HepG2 (cell line): ENCODE results near the gene CYP27B1. TPM values are rescaled to one million over a fixed set of nuclear protein-coding genes. Genes with fewer than 3 reads are reported as not detected.

ENCODE experiments used
- ATAC-seq: fragments of 200-7000 bp; cut with Tn5 transposase; 3 replicates; pipeline ENCODE4 v1.9.1; 2020; ENCODE audit warnings: mild to moderate bottlenecking, moderate library complexity
- BruUV-seq: library from RNA; stranded (reverse); fragments of 400-500 nt; replicated peaks from 2 replicates; lab custom pipeline; 2021; lab: Mats Ljungman, UMichigan
- CTCF ChIA-PET: fragments of 300-600 bp; formaldehyde crosslinking; extraction: SDS; loops from one replicate; lab custom pipeline; 2021; ENCODE audit warnings: low total read pairs, inconsistent platforms, low intra/inter-chr PET ratio; lab: Yijun Ruan, JAX
- POLR2A ChIA-PET: fragments of 350-600 bp; sonication (Branson Sonifier 250); formaldehyde crosslinking; loops from one replicate; lab custom pipeline; 2020; ENCODE audit warnings: antibody characterized with exemption, inconsistent platforms; lab: Yijun Ruan, JAX
- DNase-seq: peaks from one replicate; pipeline ENCODE4 v3.0.0-alpha.2; 2015; ENCODE audit warnings: low spot score
- FAIRE-seq: peaks from 3 replicates; lab custom pipeline; 2011; peaks lifted over from hg19 to GRCh38; lab: Jason Lieb, UNC
- H2AFZ ChIP-seq: one replicate; pipeline ENCODE4 v1.6.1; 2011; ENCODE audit warnings: low read length, inconsistent platforms
- H3K27ac ChIP-seq: fragments of 300-600 bp; 3 replicates; pipeline ENCODE4 v1.8.0; 2011; ENCODE audit warnings: mixed run types, mild to moderate bottlenecking, mixed read lengths, low read length, inconsistent platforms; ENCODE audit not compliant: insufficient read depth; ENCODE audit errors: extremely low read length
- H3K27me3 ChIP-seq, 2 experiments: fragments of 200-600 bp in 1 of 2; 2 replicates in 1 of 2; 3 replicates in 1 of 2; pipeline versions ENCODE4 v1.6.0 to v1.8.0; 2011; ENCODE audit warnings: low read length in 2 of 2, mild to moderate bottlenecking in 2 of 2, moderate library complexity in 2 of 2, inconsistent platforms in 1 of 2; ENCODE audit not compliant: insufficient read depth in 2 of 2, control insufficient read depth in 1 of 2
- H3K36me3 ChIP-seq, 2 experiments: fragments of 200-600 bp in 1 of 2; replicated peaks in 1 of 2; 2 replicates in 1 of 2; 3 replicates in 1 of 2; pipeline versions ENCODE4 v1.5.1 to v1.8.0; 2011; ENCODE audit warnings: low read length in 2 of 2, inconsistent platforms in 1 of 2; ENCODE audit not compliant: insufficient read depth in 2 of 2, control insufficient read depth in 1 of 2
- H3K4me1 ChIP-seq: 2 replicates; pipeline ENCODE4 v1.5.1; 2012; ENCODE audit warnings: low read length, inconsistent platforms; ENCODE audit not compliant: insufficient read depth
- H3K4me2 ChIP-seq: 2 replicates; pipeline ENCODE4 v1.6.0; 2011; ENCODE audit warnings: low read depth, low read length, inconsistent platforms
- H3K4me3 ChIP-seq, 3 experiments: fragments of 200-600 bp in 1 of 3; sonication (generic), shearing (Covaris generic) in 1 of 3; replicated peaks in 1 of 3; 2 replicates each; pipeline ENCODE4 v1.5.1; 2011 to 2016; ENCODE audit warnings: low read length in 3 of 3, inconsistent platforms in 2 of 3, low read depth in 2 of 3, mild to moderate bottlenecking in 2 of 3, control low read depth in 1 of 3, mixed read lengths in 1 of 3; ENCODE audit not compliant: insufficient read depth in 1 of 3
- H3K79me2 ChIP-seq: one replicate; pipeline ENCODE4 v1.6.1; 2011; ENCODE audit warnings: low read length, inconsistent platforms; ENCODE audit not compliant: insufficient read depth
- H3K9ac ChIP-seq: 2 replicates; pipeline ENCODE4 v1.6.0; 2011; ENCODE audit warnings: mild to moderate bottlenecking, low read depth, low read length, inconsistent platforms; ENCODE audit not compliant: insufficient read depth
- H3K9me3 ChIP-seq: 2 replicates; pipeline ENCODE4 v1.5.1; 2012; ENCODE audit warnings: mild to moderate bottlenecking, low read length
- H4K20me1 ChIP-seq: 2 replicates; pipeline ENCODE4 v1.6.0; 2011; ENCODE audit warnings: inconsistent platforms, mild to moderate bottlenecking, low read length, moderate library complexity; ENCODE audit not compliant: insufficient read depth
- CEBPB ChIP-seq: IDR thresholded peaks from 2 replicates; pipeline ENCODE4 v1.6.1; 2011; ENCODE audit warnings: low read depth, low read length, improper control_type of control experiment, borderline replicate concordance
- ETV6 ChIP-seq: sonication (generic); formaldehyde crosslinking; conservative IDR thresholded peaks from 2 replicates; pipeline ENCODE4 v1.4.0; 2020; ENCODE audit warnings: missing genetic modification reagents
- HNRNPH1 ChIP-seq: fragments of 200-400 bp; formaldehyde crosslinking; optimal IDR thresholded peaks from 2 replicates; pipeline ENCODE3; 2017; ENCODE audit warnings: mild to moderate bottlenecking, low read depth, low read length
- IRF2 ChIP-seq: IDR thresholded peaks from 2 replicates; pipeline ENCODE4 v1.6.1; 2018; ENCODE audit warnings: missing genetic modification reagents, missing compliant biosample characterization
- PRPF4 ChIP-seq: fragments of 200-400 bp; formaldehyde crosslinking; IDR thresholded peaks from 2 replicates; pipeline ENCODE4 v1.6.1; 2016; ENCODE audit warnings: low read length, low read depth; ENCODE audit not compliant: poor library complexity, severe bottlenecking
- RAD51 ChIP-seq: fragments of 450-650 bp; IDR thresholded peaks from 2 replicates; pipeline ENCODE4 v1.6.1; 2016; ENCODE audit warnings: borderline replicate concordance
- RXRB ChIP-seq: IDR thresholded peaks from 2 replicates; pipeline ENCODE4 v1.6.1; 2016; ENCODE audit warnings: borderline replicate concordance, missing genetic modification reagents, missing compliant biosample characterization
- ZNF44 ChIP-seq: sonication (generic); formaldehyde crosslinking; IDR thresholded peaks from 2 replicates; pipeline ENCODE4 v1.5.1; 2020; ENCODE audit warnings: mild to moderate bottlenecking, missing genetic modification reagents
- WGBS: methylation state at CpG from one replicate; pipeline ENCODE4 v1.1.6; 2017; ENCODE audit warnings: low lambda C conversion rate; 5-methylcytosine and 5-hydroxymethylcytosine counted together
- in situ Hi-C: cut with HindIII; loops from 2 replicates; pipeline ENCODE4 v1.10.0; 2017; ENCODE audit warnings: low pct_unique_long_range_greater_than_20kb; ENCODE audit not compliant: extremely low pct_ligation_motif_present
- intact Hi-C: fragments of 100-400 bp; cut with micrococcal nuclease; formaldehyde crosslinking; loops from one replicate; pipeline ENCODE4 v1.10.0; 2022; ENCODE audit not compliant: unreplicated experiment
- polyA plus RNA-seq, 8 experiments: library from polyadenylated mRNA; depleted of rRNA in 3 of 8; stranded (reverse) in 7 of 8; unstranded in 1 of 8; fragments of >200 nt; fragmentation: Illumina TruSeq in 4 of 8; extraction: Trizol in 4 of 8; gene quantifications; 2 replicates each; pipeline versions ENCODE4 v1.2.1 to v1.2.3, GENCODE V29; 2011 to 2016; ENCODE audit warnings: low read depth in 4 of 8, missing spikeins in 1 of 8, mixed read lengths in 1 of 8; ENCODE audit not compliant: insufficient read depth in 1 of 8
- total RNA-seq, 5 experiments: library from RNA; depleted of rRNA; stranded (reverse); fragments of >200 nt; fragmentation: Illumina TruSeq; extraction: Trizol; gene quantifications; 2 replicates each; pipeline ENCODE4 v1.2.3, GENCODE V29; 2016; ENCODE audit warnings: low read depth in 1 of 5
- TF ChIP-seq, protein P1 (sequence below): sonication (generic); formaldehyde crosslinking; IDR thresholded peaks from 2 replicates; pipeline ENCODE4 v1.8.0; 2022; ENCODE audit warnings: mild to moderate bottlenecking, missing genetic modification reagents
- TF ChIP-seq, protein P2 (sequence below): sonication (generic); formaldehyde crosslinking; IDR thresholded peaks from 2 replicates; pipeline ENCODE4 v1.4.0; 2020; ENCODE audit warnings: missing genetic modification reagents, borderline replicate concordance
- TF ChIP-seq, protein P3 (sequence below): IDR thresholded peaks from 2 replicates; pipeline ENCODE4 v1.6.1; 2016; ENCODE audit warnings: mild to moderate bottlenecking, missing biosample characterization, missing genetic modification reagents
- TF ChIP-seq, protein P4 (sequence below): sonication (generic); formaldehyde crosslinking; IDR thresholded peaks from 2 replicates; pipeline ENCODE4 v1.5.0; 2020; ENCODE audit warnings: missing genetic modification reagents

Gene CYP27B1
- total and polyA plus RNA-seq, 2 of the 13 experiments (the other 11 are each of a cell fraction or from before 2014, with no cell fraction given): 2.3 to 3.0 TPM

DNA sequence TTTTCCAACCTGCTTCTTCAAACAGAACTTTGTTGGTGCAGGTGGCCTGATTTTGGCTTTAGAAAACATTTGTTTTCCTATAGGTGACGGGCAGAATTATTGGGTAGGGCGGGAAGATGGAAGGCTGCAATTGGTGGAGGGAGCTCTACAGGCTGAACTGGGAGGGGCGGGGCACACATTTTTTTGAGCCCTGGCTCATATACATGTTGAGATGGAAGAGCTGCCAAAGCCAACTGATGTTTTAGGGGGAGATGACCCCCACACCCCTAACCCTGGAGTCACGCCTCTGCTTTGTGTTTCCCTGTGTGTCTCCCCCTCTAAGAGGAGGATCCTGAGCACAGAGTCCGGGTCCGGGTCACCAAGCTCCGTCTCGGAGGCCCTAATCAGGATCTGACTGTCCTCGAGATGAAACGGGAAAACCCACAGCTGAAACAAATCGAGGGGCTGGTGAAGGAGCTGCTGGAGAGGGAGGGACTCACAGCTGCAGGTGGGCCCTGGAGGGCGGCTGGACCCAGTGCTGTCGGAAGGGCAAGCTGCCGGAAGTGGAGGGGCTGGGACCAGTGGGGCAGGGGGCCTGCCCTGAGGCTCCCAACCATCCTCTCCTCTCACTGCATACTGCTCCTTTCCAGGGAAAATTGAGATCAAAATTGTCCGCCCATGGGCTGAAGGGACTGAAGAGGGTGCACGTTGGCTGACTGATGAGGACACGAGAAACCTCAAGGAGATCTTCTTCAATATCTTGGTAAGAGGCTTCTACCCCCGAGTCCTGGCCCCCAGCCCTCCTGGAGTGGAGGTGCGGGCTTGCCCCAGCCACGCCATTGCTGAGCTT lies 46.9 kb downstream of the CYP27B1 start:
- FAIRE-seq (no peak), DNase-seq (no peak), ATAC-seq (no peak)
- no peaks in the 10 kb centered on the region for H3K79me2 ChIP-seq
- BruUV-seq: no TSS peak
- H3K9ac ChIP-seq: no peak overlapping the region
- ChIA-PET CTCF (no interaction called here), POLR2A (no interaction called here)
- H3K9me3 ChIP-seq: no peaks in the 10 kb centered on the region
- H4K20me1 ChIP-seq: no peaks in the 10 kb centered on the region
- H3K4me2 ChIP-seq: no peak overlapping the region
- WGBS: 93% methylated on average over 17 of the region's 20 CpGs
- H3K4me1 ChIP-seq: peaks cover 5% of the 10 kb centered on the region; the same call in 1 of the 2 replicates
- no peak overlapping the region for H2AFZ ChIP-seq
- H3K27ac ChIP-seq: no peak overlapping the region
- intact Hi-C loops (no loop called here), in situ Hi-C loops (no loop called here)
- H3K4me3 ChIP-seq: no peak overlapping the region
- peaks cover 19 to 53% of the 10 kb centered on the region in 2 experiments for H3K36me3 ChIP-seq
- no peaks in the 10 kb centered on the region for H3K27me3 ChIP-seq
- no peak for TF ChIP-seq RXRB (CRISPR knock-in tag)
- no peak for TF ChIP-seq HNRNPH1
- TF ChIP-seq IRF2 (CRISPR knock-in tag): no peak
- TF ChIP-seq, protein P1, sequence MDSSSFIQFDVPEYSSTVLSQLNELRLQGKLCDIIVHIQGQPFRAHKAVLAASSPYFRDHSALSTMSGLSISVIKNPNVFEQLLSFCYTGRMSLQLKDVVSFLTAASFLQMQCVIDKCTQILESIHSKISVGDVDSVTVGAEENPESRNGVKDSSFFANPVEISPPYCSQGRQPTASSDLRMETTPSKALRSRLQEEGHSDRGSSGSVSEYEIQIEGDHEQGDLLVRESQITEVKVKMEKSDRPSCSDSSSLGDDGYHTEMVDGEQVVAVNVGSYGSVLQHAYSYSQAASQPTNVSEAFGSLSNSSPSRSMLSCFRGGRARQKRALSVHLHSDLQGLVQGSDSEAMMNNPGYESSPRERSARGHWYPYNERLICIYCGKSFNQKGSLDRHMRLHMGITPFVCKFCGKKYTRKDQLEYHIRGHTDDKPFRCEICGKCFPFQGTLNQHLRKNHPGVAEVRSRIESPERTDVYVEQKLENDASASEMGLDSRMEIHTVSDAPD: no peak
- no peak for TF ChIP-seq PRPF4
- TF ChIP-seq RAD51: no peak
- no peak for TF ChIP-seq ZNF44 (CRISPR knock-in tag)
- no peak for TF ChIP-seq CEBPB
- TF ChIP-seq, protein P2, sequence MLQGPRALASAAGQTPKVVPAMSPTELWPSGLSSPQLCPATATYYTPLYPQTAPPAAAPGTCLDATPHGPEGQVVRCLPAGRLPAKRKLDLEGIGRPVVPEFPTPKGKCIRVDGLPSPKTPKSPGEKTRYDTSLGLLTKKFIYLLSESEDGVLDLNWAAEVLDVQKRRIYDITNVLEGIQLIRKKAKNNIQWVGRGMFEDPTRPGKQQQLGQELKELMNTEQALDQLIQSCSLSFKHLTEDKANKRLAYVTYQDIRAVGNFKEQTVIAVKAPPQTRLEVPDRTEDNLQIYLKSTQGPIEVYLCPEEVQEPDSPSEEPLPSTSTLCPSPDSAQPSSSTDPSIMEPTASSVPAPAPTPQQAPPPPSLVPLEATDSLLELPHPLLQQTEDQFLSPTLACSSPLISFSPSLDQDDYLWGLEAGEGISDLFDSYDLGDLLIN (CRISPR knock-in tag): no peak
- TF ChIP-seq, protein P3, sequence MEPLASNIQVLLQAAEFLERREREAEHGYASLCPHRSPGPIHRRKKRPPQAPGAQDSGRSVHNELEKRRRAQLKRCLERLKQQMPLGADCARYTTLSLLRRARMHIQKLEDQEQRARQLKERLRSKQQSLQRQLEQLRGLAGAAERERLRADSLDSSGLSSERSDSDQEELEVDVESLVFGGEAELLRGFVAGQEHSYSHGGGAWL (CRISPR knock-in tag): no peak
- TF ChIP-seq ETV6 (CRISPR knock-in tag): no peak
- TF ChIP-seq, protein P4, sequence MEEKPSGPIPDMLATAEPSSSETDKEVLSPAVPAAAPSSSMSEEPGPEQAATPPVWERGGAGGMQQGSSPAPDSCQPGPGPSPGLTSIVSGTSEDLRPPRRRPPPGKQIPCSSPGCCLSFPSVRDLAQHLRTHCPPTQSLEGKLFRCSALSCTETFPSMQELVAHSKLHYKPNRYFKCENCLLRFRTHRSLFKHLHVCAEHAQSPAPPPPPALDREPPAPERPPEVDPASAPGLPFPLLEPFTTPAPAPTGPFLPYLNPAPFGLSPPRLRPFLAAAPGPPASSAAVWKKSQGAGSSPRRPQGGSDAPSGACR (CRISPR knock-in tag): no peak
